Right lobe of liver (tissue), 6 donors: ENCODE measurements around the gene PDE6B. TPM values are rescaled to one million over a fixed set of nuclear protein-coding genes. Genes with fewer than 3 reads are reported as not detected.
A peak's percentile ranks its signal among the peaks of the same experiment; 100 is the strongest.

Experiments used
- ATAC-seq, 4 donors: fragments of 200-7000 bp; cut with Tn5 transposase; one replicate each; pipeline ENCODE4 v1.9.1; 2020; ENCODE audit warnings: mild to moderate bottlenecking in 4 of 4, moderate library complexity in 4 of 4
- DNase-seq, 3 donors: peaks; one replicate each; pipeline ENCODE4 v3.0.0-alpha.2; 2020
- H3K27ac ChIP-seq, 3 donors: fragments of 200-600 bp; one replicate each; pipeline ENCODE4 v1.8.0; 2022
- H3K27me3 ChIP-seq, 2 donors: fragments of 200-600 bp; one replicate each; pipeline ENCODE4 v1.8.0; 2022
- H3K36me3 ChIP-seq, 4 donors: fragments of 200-600 bp; sonication (generic) in 1 of 4; one replicate each; pipeline versions ENCODE4 v1.5.1 to v1.8.0; 2017 to 2022; ENCODE audit warnings: control low read depth in 1 of 4
- H3K4me1 ChIP-seq, 4 donors: fragments of 200-600 bp; sonication (generic) in 1 of 4; one replicate each; pipeline versions ENCODE4 v1.5.1 to v1.8.0; 2017 to 2022; ENCODE audit warnings: control low read depth in 1 of 4
- H3K4me3 ChIP-seq, 3 donors: fragments of 200-600 bp; one replicate each; pipeline ENCODE4 v1.8.0; 2022
- H3K9me3 ChIP-seq, 4 donors: fragments of 200-600 bp; sonication (generic) in 1 of 4; one replicate each; pipeline versions ENCODE4 v1.5.1 to v1.8.0; 2017 to 2022; ENCODE audit warnings: control low read depth in 1 of 4
- POLR2A ChIP-seq: fragments of 450-650 bp; IDR thresholded peaks from one replicate; pipeline ENCODE4 v1.6.1; 2017; ENCODE audit warnings: antibody characterized with exemption, mild to moderate bottlenecking
- WGBS: methylation state at CpG from one replicate; pipeline ENCODE4 v1.1.6; 2018; ENCODE audit warnings: low coverage, low lambda C conversion rate; ENCODE audit not compliant: insufficient coverage; ENCODE audit errors: missing lambda C conversion rate; 5-methylcytosine and 5-hydroxymethylcytosine counted together
- intact Hi-C, 2 donors: fragments of 100-400 bp; cut with DNase I; formaldehyde crosslinking; loops; one replicate each; pipeline versions ENCODE4 v1.11.2 to v1.14.1; 2022
- total RNA-seq, 6 experiments: library from RNA; depleted of rRNA in 2 of 6; stranded (reverse); fragments of >200 nt in 2 of 6; fragmentation: NEBNext Ultra II Directional in 3 of 6; extraction: Animal tissue kit (Norgen Biotek cat#: 25700) in 3 of 6; gene quantifications; one replicate each; pipeline versions ENCODE4 v1.1.0 to v1.2.4, GENCODE V29; 2016 to 2023
- TF ChIP-seq, protein P1 (sequence below), 4 donors: fragments of 200-600 bp in 3 of 4; fragments of 450-650 bp in 1 of 4; IDR thresholded peaks; one replicate each; pipeline versions ENCODE4 v1.5.1 to v1.8.0; 2016 to 2022; ENCODE audit warnings: antibody characterized with exemption in 4 of 4, mild to moderate bottlenecking in 2 of 4
- donor health status: DM: no; HTN: yes; CAD: no.
- donor health status: DM: no; HTN: no; CAD: no.
- donor health status: DM: no; HTN: no; CAD: no.
- donor health status: DM: no; HTN: yes; CAD: no.
- donor health status: DM: no; HTN: yes; CAD: no.

Gene PDE6B
- total RNA-seq, 6 experiments from 2014 or later: 0.24 to 1.9 (median 0.76) TPM; not detected in 1

DNA sequence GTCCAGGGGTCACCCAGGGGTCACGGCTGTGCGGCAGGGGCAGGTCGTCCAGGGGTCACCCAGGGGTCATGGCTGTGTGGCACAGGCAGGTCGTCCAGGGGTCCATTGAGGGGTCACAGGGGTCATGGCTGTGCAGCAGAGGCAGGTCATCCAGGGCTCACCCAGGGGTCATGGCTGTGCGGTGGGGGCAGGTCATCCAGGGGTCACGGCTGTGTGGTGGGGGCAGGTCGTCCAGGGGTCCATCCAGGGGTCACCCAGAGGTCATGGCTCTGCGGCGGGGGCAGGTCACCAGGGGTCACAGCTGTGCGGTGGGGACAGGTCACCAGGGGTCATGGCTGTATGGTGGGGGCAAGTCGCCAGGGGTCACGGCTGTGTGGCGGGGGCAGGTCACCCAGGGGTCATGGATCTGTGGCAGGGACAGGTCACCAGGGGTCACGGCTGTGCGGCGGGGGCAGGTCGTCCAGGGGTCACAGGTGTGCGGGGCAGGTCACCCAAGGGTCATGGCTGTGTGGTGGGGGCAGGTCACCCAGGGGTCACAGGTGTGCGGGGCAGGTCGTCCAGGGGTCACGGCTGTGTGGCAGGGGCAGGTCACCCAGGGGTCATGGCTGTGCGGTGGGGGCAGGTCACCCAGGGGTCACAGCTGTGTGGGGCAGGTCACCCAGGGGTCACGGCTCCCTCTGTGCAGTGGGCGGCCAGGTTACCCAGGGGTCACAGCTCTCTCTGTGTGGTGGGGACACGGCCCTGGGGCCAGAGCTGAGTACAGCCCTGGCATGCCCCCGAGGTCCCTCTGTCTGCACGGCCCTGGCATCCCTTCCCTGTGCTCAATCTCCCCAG, 32.7 kb downstream of the PDE6B start:
- intact Hi-C loops: no loop called here
- Histone ChIP-seq H3K27ac (no peak overlapping the region), H3K27me3 (no peaks in the 10 kb centered on the region), H3K4me3 (no peak overlapping the region), H3K36me3 (no peaks in the 10 kb centered on the region), H3K4me1 (no peaks in the 10 kb centered on the region), H3K9me3 (no peaks in the 10 kb centered on the region)
- WGBS: 34% methylated on average over 5 of the region's 27 CpGs
- TF ChIP-seq POLR2A: no peak
- TF ChIP-seq, protein P1, sequence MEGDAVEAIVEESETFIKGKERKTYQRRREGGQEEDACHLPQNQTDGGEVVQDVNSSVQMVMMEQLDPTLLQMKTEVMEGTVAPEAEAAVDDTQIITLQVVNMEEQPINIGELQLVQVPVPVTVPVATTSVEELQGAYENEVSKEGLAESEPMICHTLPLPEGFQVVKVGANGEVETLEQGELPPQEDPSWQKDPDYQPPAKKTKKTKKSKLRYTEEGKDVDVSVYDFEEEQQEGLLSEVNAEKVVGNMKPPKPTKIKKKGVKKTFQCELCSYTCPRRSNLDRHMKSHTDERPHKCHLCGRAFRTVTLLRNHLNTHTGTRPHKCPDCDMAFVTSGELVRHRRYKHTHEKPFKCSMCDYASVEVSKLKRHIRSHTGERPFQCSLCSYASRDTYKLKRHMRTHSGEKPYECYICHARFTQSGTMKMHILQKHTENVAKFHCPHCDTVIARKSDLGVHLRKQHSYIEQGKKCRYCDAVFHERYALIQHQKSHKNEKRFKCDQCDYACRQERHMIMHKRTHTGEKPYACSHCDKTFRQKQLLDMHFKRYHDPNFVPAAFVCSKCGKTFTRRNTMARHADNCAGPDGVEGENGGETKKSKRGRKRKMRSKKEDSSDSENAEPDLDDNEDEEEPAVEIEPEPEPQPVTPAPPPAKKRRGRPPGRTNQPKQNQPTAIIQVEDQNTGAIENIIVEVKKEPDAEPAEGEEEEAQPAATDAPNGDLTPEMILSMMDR (IDR thresholded peaks at IDR 0.05): no peak
- ATAC-seq (no peak), DNase-seq (peak in 2 of 3 donors; percentile 18 to 51)

DNA sequence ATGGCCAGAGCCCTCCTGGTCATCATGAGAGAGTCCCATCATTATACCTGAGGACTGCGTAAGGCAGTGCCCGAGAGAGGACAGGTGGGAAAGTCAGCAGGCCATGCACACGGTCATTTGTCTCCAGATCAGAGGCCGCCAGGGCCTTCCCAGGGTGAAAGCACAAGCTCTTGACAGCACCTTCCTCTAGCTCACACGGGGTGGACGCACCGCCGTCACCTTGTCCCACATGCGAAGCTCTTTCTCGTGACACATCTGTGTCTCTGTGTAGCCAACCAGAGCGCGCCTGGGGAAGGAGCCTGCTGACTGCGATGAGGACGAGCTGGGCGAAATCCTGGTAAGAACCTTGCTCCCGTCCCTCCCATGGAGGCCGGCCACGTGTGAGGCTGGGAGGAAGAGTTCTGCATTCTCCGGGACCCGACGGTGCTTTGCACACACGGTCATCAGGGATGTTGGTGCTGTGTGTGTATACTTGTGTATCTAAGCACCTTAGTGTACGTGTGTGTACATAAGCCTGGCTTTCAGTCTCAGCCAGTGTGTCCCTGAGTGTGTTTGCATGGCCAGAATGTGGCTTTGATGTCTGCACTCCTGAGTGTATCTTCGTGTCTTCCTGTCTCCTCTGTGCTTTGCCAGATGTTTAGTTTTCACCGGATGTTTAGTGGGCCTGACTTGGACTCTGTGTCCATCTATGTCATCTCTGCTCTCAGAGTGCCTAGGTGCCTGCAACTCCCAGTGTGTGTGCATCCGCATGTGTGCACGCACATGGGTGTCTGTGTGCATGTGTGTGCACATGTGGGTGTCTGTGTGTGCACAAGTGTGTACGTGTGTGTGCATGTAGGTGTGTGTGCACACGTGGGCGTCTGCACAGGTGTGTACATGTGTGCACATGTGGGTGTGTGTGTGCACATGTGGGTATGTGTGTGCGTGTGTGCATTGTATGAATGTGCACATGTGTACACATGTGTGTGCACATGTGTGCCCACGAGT, 33.6 kb downstream of the PDE6B start:
- peak in 1 of 3 donors; percentile 44 for DNase-seq
- Histone ChIP-seq H3K9me3 (no peaks in the 10 kb centered on the region), H3K27me3 (no peaks in the 10 kb centered on the region), H3K27ac (no peak overlapping the region), H3K4me1 (no peaks in the 10 kb centered on the region), H3K36me3 (no peaks in the 10 kb centered on the region), H3K4me3 (no peak overlapping the region)
- TF ChIP-seq, protein P1 (IDR thresholded peaks at IDR 0.05): no peak
- TF ChIP-seq POLR2A: no peak
- intact Hi-C loops: no loop called here
- 59% methylated on average over 7 of the region's 32 CpGs for WGBS
- ATAC-seq: no peak

DNA sequence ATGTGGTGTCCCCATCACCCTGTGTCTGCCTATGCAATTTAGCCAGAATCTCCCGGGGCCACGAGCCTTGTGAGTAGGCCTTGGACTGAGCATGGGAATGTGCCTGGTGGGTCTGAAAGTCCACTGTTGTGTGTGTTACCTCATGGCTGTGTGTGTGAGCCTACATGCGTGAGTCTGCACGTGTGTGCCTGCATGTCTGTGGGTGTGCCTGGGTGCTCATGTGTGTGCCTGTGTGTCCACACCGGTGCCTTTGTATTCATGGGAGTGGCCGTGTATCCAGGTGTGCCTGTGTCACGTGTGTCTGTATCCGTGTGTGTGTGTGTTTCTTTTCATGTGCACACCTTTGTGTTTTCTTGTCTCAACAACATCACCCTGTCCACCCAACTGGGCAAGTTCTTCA, 34.5 kb downstream of the PDE6B start:
- TF ChIP-seq POLR2A: no peak
- TF ChIP-seq, protein P1 (IDR thresholded peaks at IDR 0.05): no peak
- Histone ChIP-seq H3K27ac (no peak overlapping the region), H3K36me3 (no peaks in the 10 kb centered on the region), H3K9me3 (no peaks in the 10 kb centered on the region), H3K4me3 (no peak overlapping the region), H3K4me1 (no peaks in the 10 kb centered on the region), H3K27me3 (no peaks in the 10 kb centered on the region)
- ATAC-seq (no peak), DNase-seq (peak in 1 of 3 donors; percentile 26)
- intact Hi-C loops: no loop called here
- WGBS: 76% methylated on average over 4 of the region's 8 CpGs

DNA sequence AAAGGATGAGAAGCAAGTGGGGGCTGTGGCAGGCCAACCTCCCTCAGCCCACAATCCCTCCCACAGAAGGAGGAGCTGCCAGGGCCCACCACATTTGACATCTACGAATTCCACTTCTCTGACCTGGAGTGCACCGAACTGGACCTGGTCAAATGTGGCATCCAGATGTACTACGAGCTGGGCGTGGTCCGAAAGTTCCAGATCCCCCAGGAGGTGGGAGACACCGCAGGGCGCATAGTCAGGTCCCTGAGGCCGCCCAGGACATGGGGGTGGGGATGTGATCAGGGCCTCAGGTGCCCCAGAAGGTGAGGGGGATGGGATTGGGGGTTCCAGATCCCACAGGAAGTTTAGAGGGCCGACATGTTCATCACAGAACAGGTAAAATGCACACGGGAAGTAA, 35.0 kb downstream of the PDE6B start:
- ATAC-seq: no peak

More for the DNA sequence above, 35.0 kb downstream of the PDE6B start:
- Histone ChIP-seq H3K9me3 (no peaks in the 10 kb centered on the region), H3K4me3 (no peak overlapping the region), H3K27ac (no peak overlapping the region), H3K36me3 (no peaks in the 10 kb centered on the region), H3K27me3 (no peaks in the 10 kb centered on the region), H3K4me1 (no peaks in the 10 kb centered on the region)
- WGBS: 62% methylated on average over 4 of the region's 10 CpGs
- DNase-seq: peak in 1 of 3 donors; percentile 45
- intact Hi-C loops: no loop called here
- TF ChIP-seq, protein P1 (IDR thresholded peaks at IDR 0.05): no peak
- no peak for TF ChIP-seq POLR2A
